ENCODE results near the gene FANCF. TPM values are rescaled to one million over a fixed set of nuclear protein-coding genes. Genes with fewer than 3 reads are reported as not detected.
"Not testable (repeated sequence)": the region's sequence is repeated elsewhere in the genome, so short reads cannot be mapped to it uniquely, and the experiment has no call there.

FANCF gene, protein sequence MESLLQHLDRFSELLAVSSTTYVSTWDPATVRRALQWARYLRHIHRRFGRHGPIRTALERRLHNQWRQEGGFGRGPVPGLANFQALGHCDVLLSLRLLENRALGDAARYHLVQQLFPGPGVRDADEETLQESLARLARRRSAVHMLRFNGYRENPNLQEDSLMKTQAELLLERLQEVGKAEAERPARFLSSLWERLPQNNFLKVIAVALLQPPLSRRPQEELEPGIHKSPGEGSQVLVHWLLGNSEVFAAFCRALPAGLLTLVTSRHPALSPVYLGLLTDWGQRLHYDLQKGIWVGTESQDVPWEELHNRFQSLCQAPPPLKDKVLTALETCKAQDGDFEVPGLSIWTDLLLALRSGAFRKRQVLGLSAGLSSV
- polyA plus RNA-seq (2014; cell fraction: cytosol; rRNA removed), result 22.1 and 23.1 TPM in 2 replicates
- 7.0 and 7.9 TPM in 2 replicates for polyA plus RNA-seq (2014; cell fraction: nucleus; rRNA removed)

DNA sequence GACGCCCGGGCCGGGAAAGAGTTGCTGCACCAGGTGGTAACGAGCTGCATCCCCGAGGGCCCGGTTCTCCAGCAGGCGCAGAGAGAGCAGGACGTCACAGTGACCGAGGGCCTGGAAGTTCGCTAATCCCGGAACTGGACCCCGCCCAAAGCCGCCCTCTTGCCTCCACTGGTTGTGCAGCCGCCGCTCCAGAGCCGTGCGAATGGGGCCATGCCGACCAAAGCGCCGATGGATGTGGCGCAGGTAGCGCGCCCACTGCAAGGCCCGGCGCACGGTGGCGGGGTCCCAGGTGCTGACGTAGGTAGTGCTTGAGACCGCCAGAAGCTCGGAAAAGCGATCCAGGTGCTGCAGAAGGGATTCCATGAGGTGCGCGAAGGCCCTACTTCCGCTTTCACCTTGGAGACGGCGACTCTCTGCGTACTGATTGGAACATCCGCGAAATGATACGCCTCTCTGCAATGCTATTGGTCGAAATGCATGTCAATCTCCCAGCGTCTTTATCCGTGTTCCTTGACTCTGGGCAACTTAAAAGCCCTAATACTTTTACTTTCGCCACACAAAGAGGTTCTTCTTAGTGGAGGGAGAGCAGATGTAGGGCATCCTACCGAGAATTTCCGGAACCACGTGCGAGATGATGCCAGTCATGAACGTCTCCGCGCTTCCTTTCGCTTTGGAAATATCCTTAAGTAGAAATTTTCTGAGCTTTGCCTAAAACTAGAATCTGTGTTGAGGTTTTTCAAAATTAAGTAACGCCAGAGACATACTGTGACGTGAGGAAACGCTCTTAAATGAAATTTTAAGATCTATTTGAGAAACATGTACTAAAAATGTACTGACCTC, at the start of gene FANCF:
TSS of gene FANCF (minus strand) at position 376 of the 840 bp plus-strand sequence. CDS start at position 363, 13 bp downstream.
- peak; percentile 99 for DNase-seq (ENCODE audit: low spot score)

DNA sequence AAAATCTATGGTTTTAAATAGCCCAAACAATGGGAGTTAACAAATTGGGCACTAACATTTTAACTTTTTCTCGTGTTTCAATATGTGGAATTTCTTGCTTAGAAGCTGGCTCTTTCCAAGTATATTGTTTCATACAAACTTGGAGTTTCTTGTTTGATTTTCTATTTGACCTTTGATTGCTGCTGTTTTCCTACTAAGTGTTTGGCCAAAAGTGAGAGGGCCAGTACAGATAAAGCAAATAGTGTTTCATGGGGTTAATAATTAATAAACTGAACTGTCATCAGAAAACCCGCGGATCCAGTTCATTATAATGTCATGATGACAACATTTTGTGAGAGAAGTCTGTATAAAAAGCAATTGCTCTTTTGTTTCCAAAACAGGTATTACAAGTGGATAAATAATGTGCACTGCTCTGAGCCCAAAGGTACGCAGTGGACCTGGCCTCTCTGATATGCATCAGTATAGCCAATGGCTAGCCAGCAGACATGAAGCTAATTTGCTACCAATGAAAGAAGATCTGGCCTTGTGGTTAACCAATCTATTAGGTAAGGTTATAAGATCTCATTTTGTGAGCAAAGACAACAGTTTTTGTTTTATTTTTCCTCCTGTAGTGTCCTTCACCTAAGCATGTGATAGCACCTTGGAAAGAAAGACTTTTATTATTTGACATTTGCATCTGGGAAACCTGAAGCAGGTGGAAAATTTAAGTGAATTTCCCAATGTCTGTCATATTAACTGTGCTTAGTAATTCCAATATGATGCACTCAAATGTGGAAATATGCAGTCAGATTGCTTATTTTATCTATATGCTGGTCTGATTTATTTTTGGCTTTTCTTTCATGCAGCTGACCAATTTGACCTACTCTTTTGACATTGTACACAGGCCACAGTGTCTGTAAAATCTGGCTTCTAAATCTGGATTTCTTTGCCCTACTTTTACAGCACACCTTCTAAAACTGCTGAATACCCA, 49.1 kb upstream of the FANCF start:
- DNase-seq (ENCODE audit: low spot score), result no peak

DNA sequence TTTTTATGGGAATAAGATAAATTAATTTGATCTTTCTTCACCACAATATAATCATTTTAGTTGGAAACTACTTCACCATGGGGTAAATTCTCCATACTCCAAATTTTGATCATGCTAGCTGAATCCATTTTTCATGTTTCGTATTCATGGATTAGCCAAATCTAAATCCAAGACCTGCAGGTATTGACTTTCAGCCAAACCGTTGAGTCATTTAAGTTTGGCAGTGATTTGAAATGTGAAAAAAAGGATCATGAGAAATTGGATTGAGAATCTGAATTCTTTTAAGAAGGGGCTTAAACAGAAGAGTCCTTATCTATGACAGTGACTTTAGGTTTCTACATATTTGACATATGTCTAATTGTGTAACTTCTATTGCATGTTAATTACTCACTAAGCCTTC, 46.1 kb upstream of the FANCF start:
- no peak for DNase-seq (ENCODE audit: low spot score)

DNA sequence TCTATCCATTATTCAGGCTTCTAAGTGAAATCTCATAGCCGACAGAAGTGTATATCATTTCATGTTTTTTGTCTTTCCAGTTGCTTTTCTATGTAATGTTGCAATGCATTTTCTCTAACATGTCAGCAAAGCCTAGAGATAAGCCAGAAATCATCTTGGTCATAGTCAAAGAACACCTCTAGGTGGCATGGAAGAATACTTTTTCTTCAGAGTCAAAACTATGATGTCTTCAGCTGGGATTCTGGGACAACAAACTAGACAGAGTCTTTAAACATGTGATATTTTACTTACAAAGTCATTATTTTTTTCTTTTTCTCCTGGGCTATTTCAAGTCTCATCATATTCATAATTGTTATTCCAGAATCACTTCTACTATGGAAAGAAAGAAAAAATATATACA, 45.2 kb upstream of the FANCF start:
- DNase-seq (ENCODE audit: low spot score), result peak; percentile 13

DNA sequence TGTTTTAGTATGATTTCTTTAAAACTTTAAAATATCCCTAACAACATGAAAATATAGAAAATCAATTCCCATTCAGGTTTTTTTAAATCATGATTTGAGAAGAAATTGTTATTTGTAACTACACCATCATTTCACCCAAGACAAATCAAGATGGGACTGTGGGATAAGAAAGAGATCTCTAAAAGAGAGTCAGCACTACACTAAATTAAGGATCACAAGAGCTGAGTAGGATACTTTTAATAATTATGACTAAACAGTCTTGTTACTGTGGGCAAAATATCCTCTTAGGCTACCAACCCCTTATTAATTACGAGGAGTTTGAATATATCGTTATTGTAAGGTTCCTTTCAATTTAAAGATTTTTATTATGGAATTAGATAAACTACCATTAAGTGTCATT, 43.7 kb upstream of the FANCF start:
- DNase-seq (ENCODE audit: low spot score), result no peak

DNA sequence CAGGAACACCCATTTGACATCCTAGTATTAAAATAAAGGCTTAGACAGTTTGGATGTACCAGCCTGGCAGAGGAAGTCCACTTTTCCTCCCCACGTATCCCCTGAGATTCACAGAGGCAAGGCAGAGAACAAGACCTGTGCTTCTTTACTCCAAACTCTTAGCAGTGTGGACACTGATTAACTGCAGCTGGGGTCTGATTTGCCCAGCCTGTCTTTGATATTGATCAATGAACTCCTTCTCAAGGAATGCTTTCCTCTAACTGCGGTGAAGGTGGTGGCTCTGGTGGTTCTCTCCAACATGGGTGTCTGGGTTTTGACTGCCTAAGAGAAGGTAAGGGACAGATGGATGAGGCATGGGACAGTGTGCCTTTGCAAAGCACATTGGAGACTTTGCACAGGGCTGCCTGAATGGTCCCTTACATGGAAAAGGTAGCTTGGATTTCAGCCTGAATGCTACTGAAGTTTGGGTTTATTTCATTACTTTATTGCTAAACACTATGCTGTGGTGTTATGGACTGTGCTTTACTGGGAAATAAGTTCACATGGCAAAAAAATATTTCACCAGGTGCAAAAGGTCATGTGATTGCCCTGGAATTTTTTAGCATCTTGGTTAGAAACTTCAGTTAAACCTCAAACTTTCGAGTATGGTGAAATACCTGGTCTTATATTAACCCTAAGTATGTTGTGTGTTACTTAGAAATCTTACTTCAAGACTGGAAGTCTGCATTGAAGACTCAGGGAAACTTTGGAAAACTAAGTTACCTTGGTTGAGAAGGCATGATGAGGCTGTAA, 42.6 kb upstream of the FANCF start:
- peak; percentile 3 for DNase-seq (ENCODE audit: low spot score)

DNA sequence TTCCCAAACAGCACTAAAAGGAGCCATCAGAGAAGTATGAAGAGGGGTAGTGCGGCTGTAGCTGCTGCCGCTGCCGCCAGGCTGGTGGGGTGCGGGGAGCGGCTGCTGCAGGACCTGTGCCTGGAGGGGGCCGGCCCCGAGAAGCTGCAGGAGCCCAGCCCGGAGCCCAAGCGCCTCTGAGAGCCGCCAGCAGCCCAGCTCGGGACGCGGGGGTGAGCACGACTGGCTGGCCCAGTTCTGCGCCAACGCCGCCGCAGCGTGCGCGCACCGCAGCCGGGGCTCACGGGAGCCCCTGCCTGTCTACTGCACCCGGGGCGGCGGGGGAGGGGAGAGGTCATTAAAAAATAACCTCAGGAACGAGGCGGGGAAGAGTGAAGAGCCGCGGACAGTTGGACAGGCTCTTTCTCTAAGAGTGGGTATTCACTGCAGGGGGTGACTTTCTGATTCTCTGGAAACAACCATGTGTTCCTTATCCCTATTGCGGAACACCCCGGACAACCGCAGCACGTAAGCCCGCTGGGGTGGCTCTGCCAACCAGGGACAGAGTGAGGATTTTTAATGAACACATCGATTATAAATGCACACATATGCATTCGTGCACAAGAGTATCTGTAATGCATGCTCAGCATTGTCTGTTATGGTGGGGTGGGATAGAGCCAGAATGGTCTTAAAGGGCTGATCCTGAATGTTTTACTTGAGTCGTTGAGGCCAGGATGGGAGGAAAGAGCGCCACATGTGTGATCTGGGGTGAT, 41.2 kb upstream of the FANCF start:
- peak; percentile 56 for DNase-seq (ENCODE audit: low spot score)

DNA sequence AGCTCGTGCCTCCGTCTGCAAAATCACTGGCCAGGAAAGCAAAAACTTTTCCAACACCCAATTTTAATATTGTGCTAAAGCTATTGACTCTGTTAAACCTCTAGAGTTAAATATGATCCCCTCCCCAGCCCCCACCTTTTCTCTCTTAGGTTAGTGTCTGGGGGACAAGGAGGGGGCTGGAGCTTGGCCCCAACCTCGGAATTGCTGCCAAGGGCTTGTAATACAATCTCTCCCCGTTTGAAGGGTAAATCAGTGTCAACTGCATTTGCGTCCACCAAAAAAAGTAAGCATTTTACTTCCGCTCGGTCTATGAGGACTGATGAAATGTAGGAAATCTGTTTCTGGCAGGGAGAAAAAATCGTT, 40.7 kb upstream of the FANCF start, which contains the start of gene GAS2:
TSS of gene GAS2 (plus strand) at position 287 of the 363 bp plus-strand sequence. CDS start 8,259 bp downstream, outside the sequence.
- peak; percentile 2 for DNase-seq (ENCODE audit: low spot score)

DNA sequence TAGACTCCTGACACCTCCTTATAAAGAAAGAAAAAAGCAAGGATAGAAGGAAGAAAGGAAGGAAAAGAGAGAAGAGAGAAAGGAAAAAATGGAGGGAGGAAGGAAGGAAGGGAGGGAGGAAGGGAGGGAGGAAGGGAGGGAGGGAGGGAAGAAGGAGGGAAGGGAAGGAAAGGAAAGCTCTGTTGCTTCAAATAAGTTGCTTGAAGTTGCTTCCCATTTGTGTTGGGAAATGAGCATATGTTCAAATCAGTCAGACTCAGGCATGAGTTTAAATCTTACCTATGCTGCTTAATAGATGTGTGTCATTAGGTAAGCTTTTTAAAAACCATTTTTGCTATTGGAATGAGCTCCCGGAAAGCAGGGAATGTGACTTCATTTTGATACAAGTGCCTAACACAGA, 34.2 kb upstream of the FANCF start:
- DNase-seq (ENCODE audit: low spot score), result no peak

DNA sequence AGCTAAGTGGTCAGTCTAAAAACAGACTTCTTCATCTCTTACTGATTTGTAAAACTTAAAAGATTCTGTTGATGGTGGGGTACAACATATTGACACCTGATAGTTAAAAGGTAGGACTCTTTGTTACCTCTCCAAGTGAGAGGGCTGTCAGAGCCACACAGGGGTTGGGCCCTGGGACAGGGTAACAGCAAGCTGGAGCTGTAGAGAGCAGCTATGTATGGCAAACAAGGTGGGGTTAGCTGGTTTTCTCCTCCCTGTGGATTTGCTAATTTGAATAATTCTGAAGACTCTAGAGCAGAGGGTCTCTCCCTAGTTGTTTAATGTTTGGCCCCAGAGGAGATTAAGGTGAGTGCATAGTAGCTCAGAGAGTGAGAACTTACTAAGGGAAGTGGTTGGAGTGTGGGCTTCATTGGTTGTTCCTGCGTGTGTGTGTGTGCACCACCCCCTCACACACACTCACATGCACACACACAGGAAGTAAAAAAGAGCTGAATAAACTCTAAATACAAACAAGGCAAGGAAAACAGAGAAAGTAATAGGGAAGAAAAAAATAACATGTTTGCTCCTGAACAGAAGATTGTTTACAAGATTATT, 31.6 kb upstream of the FANCF start:
- no peak for DNase-seq (ENCODE audit: low spot score)

DNA sequence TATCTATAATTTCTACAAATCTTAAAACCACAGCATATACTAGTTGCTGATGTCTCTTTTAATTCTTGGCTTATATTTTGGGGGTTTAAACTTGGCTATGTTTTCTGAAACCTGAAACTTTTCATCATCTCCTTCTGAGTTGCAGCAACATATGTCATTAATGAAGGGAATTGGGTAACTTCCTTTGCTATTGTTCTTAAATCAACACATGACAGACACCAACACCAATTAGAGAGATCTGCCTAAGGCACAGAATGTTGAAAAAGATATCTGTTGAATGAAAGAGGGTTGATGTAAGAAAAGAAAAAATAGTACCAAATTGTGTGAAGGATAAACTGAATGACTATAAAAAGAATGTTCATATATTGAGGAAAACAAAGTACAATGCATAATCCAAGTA, 30.5 kb upstream of the FANCF start:
- no peak for DNase-seq (ENCODE audit: low spot score)

DNA sequence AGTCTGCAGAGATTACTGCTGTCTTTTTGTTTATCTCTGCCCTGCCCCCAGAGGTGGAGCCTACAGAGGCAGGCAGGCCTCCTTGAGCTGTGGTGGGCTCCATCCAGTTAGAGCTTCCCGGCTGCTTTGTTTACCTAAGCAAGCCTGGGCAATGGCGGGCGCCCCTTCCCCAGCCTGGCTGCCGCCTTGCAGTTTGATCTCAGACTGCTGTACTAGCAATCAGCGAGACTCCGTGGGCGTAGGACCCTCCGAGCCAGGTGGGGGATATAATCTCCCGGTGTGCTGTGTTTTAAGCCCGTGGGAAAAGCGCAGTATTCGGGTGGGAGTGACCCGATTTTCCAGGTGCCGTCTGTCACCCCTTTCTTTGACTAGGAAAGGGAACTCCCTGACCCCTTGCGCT, 26.7 kb upstream of the FANCF start:
- DNase-seq (ENCODE audit: low spot score), result not testable (repeated sequence)

DNA sequence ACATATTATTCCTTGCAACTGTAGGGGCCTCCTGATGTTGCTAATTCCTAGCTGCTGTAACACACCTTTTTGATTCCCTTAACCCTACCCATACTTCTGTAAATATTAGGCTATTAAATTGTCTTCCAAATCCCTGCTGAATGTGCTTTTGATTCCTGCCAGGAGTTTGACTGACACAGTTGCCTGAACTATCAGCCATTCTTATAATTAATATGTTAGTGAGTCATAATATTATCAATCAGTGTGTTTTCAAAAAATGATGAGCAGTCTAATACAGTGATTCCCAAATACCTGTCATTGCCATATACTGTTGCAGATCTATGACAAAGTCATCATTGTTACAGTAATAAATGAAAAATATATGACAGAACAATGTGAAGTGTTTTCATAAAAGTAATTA, 15.9 kb upstream of the FANCF start:
- no peak for DNase-seq (ENCODE audit: low spot score)

DNA sequence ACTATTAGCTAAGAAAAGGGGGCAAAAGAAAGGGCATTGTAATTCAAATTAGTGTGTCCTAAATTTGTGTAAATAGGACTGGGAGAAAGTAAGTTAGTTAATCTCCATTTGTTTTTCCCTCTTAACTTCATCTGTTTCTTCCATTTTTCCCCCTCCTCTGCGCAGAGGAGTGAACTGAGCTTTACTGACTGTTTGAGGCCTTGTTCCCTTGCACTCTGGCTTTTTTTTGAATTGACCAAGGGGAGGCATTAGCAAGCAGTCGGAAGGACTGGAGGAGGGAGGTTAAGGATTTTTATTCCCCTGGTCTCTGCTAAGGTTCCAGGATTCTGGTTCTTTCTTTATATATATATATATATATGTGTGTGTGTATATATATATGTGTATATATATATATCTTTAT, 15.2 kb upstream of the FANCF start:
- no peak for DNase-seq (ENCODE audit: low spot score)

DNA sequence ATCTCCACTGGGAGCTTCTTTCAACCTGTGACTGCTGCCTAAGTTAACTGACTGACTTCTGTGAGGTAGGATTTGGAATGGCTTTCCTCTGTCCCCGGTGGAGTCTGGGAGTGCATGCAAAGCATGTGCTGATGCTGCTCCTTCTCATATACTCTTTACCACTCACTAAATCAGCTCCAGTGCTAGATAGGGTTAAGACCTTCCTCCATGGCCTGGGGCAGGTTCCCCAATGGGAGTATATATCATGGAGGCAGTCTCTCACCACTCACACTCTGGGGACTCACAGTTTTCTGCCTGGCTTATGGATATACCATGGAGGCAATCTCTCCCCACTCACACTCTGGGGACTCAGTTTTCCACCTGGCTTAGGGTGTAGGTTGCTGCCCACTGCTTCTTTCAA, 10.1 kb upstream of the FANCF start:
- DNase-seq (ENCODE audit: low spot score), result peak; percentile 26

DNA sequence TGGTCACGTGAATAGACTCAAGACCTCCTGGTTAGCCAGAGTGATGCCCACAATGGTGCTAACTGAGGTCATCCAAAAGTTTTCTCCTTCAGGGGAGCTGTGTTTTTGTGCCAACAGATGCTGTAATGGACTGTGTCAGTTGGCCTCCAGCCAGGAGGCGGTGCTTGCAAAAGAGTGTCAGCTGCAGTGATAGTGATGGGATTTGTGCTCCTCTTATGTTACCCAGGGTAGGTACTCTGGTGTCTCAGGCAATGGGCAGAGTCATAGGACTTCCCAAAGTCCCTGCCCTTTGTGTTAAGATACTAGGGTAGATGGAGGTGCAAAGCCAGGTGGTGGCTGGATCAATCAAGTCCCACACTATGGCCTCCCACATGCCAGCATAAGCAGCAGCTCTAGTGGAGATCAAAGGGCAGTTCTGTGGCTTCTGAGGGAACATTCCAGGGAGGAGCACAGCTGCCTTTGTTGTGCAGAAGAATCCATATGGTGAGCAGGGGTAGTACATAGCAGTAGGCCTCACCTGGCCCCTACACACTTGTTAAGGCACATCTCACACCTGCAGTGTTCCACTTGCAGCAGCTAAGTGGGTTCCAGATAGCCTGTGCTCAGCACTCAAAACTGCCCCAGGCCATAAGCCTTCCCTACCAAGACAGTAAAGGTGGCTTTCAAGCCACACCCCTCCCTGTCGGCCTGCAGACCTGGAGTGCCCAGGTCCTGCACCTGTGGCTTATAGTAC, 9.4 kb upstream of the FANCF start:
- peak; percentile 23 for DNase-seq (ENCODE audit: low spot score)

DNA sequence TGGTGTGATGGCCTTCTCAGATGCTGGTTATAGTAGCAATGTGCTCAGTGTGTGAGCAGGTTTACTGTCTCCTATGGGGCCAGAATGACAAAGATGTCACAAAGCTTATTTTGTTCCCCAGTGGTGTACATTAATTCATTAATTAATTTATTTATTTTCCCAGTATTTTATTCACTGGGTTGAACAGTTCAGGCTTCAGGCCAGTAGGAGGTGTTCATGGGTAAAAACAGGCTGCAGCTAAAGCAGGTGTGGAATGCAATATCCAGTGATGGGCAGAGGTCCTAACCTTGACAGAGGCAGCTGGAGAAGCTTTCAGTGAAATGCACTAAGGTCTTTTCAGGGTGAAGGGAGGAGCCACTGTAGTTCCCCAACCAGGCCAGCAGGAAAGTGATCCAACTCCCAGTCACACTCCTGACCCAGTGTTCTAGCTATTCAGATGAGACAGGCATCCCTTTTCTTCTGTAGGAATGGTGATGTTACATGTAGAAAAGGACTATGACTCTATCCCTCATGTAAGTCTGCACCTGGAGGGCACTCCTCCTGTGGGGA, 7.8 kb upstream of the FANCF start:
- no peak for DNase-seq (ENCODE audit: low spot score)

DNA sequence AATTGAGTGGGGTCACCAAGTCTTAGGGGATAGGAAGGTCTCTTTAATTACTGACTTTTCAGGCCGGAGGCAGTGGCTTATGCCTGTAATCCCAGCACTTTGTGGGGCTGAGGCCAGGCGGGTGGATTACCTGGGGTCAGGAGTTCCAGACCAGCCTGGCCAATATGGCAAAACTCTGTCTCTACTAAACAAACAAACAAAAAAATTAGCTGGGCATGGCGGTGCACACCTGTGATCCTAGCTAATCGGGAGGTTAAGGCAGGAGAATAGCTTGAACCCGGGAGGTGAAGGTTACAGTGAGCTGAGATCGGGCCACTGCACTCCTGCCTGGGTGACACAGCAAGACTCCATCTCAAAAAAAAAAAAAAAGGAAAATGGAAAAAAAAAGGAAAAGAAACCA, 1.8 kb upstream of the FANCF start:
- no peak for DNase-seq (ENCODE audit: low spot score)
